DND-41 (cell line): ENCODE data around the gene HERC4.

Source experiments
- CTCF ChIP-seq: IDR thresholded peaks from 2 replicates; pipeline ENCODE4 v1.5.1; 2012; ENCODE audit warnings: borderline replicate concordance, low read length, moderate library complexity, mild to moderate bottlenecking; ENCODE audit not compliant: poor library complexity, severe bottlenecking; ENCODE audit errors: extremely low read depth
- EZH2 ChIP-seq: IDR thresholded peaks from 3 replicates; pipeline ENCODE4 v1.6.1; 2012; ENCODE audit warnings: borderline replicate concordance, low read depth, mild to moderate bottlenecking, moderate library complexity, low read length, inconsistent platforms; ENCODE audit not compliant: severe bottlenecking

- no peak for TF ChIP-seq CTCF
- TF ChIP-seq EZH2, result no peak
Observed at GRCh38 chr10:67914777-67915340, 160.2 kb downstream of the HERC4 start.
